ENCODE results near the gene PPM1M.
A peak's percentile ranks its signal among the peaks of the same experiment; 100 is the strongest.
"Not testable (repeated sequence)": the region's sequence is repeated elsewhere in the genome, so short reads cannot be mapped to it uniquely, and the experiment has no call there.

The PPM1M gene

DNA sequence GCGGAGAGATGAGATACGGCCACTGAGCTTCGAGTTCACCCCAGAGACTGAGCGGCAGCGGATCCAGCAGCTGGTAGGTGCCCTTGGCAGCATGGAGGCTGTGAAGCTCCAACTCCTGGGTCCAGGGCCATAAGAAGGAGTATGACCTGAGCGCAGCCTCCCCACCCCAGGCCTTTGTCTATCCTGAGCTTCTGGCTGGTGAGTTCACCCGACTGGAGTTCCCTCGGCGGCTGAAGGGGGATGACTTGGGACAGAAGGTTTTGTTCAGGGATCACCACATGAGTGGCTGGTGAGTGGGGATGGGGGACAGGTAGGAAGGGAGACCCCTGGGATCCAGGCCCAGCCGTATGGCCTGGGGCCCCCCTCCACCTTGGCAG is 2.6 kb downstream of the PPM1M start:
- no peak for DNase-seq

DNA sequence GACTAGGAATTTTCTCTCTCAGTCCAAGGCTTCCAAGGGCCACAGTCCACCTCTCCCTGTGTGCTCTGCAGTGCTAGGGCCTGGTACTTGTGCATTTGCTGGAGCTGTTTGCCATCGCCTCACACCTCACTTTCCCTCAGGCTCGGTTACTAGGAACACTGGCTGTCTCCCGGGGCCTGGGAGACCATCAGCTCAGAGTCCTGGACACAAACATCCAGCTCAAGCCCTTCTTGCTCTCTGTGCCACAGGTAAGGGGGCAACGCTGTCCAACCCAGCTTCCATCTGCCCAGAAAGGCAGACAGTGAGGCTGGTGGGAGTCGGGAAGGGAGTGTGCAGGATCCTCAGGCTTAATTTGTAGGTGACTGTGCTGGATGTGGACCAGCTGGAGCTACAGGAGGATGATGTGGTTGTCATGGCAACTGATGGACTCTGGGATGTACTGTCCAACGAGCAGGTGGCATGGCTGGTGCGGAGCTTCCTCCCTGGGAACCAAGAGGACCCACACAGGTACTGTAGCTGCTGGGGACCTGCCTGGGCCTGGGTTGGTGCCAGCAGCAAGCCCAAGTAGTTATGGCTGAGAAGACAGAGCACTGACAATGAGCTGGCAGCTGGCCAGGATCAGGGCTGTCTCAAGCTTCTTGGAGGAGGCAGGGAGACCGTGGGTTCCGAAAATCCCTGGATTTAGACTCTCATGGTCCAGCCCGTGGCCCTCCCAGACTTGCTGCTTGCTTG is 3.4 kb downstream of the PPM1M start:
- DNase-seq, result no peak

DNA sequence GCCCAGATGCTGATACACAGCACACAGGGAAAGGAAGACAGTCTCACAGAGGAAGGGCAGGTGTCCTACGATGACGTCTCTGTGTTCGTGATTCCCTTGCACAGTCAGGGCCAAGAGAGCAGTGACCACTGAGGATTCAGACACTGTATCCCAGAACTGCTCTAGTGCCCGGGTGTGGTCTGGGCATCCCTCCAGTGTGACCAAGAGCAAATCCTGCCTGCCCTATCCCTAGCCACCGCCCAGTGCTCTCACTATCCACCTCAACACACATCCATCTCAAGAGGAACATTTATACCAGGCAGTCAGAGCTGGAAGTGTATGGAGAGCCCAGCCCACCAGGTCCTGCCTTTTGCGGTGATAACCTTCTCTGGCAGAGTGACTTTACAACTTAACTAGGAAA is 4.1 kb downstream of the PPM1M start:
- no peak for DNase-seq

DNA sequence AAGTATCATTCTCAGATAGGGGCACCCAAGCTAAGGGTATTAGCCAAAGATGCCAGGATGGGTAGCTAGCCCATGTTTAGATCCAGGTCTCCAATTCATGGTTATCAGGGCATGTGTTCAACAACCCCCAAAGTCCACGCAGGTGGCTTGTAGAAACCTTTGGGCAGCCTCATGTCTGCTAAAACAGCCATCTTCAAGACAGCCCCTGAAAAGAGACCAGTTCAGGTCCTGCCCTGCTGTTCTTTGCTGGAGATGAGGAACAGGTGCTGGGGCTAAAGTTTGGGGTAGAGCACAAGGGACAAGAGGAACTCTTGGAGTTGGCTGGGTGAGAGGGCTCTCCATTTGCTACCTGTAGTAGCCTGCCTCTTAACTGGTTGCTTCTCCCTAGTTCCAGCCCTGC is 4.6 kb downstream of the PPM1M start:
- no peak for DNase-seq

DNA sequence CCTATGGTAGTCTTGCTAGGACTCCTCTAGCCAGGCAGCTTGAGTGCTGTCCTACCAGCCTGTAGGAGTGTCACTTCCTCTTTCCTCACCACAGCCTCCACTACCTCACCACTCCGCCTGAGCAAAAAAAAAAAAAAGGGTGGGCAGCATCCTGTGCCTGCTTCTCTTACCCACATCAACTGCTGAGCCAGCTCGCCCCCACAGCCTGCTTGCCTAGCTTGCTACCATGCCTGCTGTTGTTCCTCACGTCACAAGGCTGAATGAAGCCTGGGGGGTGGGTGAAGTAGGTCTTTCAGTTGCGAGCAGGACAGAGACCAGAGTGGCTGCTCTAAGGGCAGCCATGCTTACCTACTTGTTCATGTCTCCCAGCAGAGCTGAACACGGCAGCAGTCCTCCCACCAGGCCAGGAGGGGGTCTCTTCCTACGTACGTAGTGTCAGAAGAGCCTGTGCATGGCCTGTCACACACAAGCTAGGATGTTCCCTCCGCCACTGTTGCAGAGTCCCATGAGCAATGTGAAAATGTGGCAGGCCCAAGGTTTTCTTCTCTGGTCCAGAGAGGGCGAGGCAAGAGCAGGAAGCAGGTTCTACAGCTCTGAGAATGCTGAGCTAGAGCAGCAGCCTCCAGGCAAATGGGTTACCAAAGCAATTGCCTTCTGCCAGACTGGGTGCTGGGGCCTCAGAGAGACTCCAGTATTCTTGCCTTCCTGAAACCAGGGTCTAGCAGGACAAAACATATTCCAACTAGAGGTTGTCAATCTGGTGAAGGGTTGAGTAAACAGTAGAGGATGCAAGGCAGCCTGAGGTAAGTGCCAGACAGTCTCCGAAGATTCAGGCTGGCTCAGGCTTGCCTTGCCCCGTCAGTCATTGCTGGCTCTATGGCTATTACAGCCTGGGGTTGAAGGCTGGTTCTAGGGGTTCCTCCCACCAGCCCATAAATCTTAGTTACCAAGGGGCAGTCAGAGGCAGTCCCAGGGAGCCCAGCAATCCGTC is 8.1 kb downstream of the PPM1M start:
- DNase-seq, result no peak

DNA sequence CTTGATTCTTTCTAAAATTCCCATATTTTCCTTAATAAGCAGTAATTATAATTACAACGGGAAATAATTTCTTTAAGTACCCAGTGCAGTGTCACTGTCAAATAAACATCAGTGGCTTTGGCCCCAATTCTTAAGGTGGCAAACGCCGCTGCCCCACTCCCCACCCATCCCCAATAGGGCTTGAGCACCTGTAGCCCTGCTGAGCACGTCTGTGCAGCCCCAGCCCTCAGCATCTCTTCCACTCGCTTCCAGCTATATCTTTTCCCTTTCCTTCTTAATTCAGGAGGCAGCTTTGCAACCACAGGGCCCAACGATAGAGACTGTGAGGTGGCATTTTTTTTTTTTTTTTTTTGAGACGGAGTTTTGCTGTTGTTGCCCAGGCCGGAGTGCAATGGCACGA is 9.0 kb downstream of the PPM1M start:
- DNase-seq, result no peak

DNA sequence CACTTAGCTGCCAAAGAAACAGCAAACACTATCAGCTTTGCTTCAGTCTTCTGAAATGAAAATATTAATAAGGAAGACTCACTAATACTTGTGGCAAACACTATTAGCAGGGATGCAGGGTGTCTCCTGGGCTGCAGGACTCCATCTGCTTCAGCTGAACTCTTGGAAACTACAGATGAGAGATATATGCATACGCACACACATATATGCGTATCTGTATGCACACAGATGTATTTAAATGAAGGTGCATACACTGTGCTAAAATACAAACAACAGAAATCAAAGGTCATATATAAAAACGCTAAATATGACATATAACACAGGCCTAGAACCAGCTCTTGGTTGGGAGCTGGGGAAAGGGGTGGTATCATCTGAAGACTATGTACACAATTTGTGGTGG is 10.6 kb downstream of the PPM1M start:
- no peak for DNase-seq

DNA sequence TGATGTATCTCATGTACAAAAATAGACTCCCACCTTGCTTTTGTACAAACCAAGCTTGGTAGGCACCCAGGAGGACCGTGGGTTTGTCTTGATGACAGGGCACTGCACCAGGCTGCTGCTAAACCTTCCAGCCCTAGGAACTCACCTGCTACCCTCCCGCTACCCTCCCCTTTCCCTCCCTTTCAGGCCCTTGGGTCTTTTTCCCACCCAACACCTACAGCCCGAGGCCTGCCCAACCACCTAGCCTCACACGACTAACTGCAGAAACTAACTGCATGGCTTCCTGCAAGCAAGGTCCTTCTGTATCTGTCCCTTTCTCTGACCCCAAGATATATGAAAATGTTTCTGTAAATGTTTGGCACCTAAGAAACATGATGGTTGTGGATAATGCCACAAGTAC is 11.1 kb downstream of the PPM1M start:
- no peak for DNase-seq

DNA sequence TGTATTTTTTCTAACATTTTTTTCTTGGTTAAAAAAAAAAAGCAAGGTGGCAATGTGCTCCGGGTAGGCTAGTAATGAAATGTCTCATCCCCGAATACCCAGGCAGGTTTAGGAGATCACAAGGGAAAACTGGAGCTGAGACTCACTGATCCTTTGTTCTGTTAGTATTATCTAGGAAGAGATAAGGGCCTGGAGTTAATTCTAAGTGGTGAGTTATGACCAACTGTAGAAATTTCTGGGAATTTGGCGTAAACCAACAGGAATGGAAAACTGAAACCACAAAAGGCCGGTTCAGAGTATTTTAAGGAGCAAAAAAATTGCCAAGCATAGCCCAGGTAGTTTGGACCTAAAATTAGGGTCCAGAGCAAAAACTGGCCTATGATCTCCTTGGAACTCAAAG is 12.4 kb downstream of the PPM1M start:
- DNase-seq, result no peak

DNA sequence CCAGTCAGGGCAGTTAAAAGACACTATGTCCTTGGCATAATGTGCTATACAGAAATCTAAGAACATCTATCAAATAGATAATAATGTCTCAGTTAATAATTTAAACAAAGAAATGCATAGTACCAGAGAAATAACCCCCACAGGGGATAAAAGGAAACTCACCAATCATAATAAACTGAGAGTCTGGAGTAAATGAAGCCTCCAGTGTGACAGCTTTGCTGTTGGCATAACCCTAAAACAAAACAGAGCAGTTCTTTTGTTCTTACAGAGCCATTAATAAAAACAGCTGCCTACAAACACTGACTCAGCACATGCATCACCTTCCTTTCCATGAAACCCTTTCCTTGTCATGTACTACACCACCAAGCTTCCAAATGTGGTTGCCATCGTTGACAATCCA is 13.5 kb downstream of the PPM1M start:
- DNase-seq, result no peak

DNA sequence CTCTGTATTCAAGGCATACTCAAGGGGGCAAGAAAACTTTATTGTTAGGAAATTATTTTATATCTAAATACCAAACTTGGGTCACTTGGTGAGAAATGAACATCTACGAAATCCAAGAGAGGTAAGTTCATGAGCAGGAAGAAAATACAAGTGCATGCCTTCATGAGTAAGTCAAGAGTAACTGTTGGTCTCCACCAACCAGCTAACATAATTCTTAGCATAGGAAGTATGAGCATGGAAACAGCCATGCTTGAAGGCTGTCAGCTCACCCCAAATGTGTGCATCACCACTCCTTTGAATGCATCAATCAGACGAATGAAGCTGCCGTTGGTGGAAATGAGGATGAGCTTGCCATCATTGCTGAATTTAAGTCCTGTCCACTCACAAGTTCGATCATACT is 13.9 kb downstream of the PPM1M start:
- DNase-seq, result no peak

DNA sequence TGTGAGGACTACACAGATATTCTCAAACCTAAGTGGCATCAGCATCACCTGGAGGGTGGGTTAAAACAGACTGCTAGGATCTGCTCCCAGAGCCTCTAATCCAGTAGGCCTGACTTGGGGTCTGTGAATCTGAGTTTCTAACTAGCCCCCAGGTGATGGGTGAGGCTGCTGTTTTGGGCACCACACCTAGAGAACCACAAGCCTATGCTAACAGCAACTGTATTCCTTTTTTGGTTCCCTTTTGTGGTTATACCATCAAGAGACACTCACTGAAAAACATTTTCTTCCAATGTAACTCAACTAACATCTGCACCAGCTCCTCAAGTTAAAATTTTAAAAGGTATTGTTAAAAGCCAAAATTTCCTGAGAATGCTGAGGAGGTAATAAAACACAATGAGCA is 16.9 kb downstream of the PPM1M start:
- DNase-seq, result no peak

DNA sequence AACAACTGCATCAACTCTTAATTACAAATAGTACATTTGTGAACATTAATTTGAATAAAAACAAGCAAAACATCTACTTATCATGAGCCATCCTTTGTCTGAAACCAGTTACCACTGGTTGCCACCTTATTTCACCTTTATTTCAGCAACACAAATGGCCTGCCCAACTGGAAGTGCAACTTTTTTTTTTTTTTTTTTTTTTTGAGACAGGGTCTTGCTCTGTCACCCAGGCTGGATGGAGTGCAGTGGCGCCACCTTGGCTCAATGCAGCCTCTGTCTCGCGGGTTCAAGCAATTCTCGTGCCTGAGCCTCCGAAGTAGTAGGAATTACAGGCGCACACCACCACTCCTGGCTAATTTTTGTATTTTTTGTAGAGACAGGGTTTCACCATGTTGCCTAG is 19.8 kb downstream of the PPM1M start:
- no peak for DNase-seq

DNA sequence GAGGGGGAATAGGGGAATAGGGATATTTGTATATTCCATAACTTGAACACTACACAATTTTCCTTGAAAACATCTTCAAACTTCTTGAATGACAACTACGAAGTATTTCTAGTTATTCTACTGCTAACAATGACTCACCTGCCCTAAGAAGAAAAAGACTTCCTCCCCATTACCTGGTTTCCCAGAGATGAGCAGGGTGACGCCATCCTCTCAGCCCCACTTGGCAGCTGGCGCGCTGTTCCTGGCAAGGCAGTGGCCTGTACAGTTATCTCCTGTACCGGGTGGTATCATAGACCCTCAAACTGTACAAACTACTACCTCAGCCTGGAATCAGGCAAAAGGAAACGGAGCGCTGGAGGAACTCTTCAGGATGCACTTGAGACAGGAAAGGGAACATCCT is 22.5 kb downstream of the PPM1M start:
- DNase-seq, result no peak

DNA sequence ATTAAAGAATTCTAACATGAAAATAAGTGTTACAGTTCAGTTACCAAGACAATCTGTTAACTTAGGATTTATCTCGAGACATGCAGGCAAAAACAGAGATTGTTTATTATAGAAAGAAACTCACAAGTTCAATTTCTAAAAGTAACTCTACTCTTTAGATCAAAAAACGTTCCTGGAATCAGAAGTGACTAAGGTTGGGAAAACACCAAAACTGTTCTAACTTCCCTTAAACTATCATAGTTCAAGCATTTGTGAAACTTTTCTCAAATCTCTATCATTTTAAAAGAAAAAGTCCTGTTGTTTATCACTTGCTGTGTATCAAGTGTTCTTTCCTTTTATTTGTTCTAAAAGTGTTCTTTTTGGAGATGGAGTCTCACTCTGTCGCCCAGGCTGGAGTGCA is 24.2 kb downstream of the PPM1M start:
- no peak for DNase-seq

DNA sequence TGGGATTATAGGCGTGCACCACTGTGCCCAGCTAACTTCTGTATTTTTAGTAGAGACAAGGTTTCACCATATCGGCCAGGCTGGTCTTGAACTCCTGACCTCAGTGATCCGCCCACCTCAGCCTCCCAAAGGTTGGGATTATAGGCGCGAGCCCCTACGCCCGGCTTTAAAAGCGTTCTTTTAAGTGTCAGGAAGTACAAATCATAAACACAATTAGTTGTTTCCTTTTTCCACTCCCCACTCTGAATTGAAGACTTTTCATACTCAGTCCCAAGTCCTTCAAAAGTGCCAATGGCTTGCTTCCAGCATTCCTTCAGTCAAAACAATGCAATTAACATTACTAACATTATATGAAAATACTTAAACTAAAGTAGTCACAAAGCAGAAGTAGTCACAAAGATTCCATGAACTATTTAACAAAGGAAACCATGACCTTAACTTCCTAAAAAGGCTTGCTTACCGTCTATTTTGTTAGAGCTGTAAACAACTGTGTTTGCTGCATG is 24.7 kb downstream of the PPM1M start:
- no peak for DNase-seq

DNA sequence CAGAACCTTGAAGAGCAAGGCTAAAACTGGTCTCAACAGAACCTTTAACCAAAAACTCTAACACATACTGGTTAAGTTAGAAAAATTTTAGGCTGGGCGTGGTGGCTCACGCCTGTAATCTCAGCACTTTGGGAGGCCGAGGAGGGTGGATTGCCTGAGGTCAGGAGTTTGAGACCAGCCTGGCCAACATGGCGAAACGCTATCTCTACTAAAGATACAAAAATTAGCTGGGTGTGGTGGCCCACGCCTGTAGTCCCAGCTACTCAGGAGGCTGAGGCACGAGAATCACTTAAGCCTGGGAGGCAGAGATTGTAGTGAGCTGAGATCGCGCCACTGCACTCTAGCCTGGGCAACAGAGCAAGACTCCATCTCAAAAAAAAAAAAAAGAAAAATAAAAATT is 26.6 kb downstream of the PPM1M start:
- DNase-seq, result not testable (repeated sequence)

DNA sequence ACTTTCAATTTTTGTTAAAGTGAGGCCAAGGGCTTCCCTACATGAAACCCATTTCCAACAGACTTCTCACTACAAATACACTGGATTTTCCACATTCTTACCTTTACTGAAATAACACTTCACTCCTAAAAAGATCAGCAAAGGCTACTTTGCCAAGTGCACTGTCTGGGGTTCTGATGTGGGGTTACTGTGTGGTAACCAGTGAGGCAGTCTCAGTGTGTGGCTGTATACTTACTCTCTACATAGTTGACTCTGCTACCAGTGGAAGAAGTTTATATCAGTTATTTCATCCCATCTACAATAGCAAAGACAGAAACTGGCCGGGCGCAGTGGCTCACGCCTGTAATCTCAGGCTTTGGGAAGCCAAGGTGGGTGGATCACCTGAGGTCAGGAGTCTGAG is 27.3 kb downstream of the PPM1M start:
- no peak for DNase-seq

DNA sequence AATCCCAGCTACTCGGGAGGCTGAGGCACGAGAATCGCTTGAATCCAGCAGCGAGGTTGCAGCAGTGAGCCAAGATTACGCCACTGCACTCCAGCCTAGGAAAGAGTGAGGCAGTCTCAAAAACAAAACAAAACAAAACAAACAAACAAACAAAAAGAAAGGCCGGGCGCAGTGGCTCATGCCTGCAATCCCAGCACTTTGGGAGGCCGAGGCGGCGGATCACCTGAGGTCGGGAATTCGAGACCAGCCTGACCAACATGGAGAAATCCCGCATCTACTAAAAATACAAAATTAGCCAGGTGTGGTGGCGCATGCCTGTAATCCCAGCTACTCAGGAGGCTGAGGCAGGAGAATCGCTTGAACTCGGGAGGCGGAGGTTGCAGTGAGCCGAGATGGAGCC is 29.2 kb downstream of the PPM1M start:
- DNase-seq, result not testable (repeated sequence)

DNA sequence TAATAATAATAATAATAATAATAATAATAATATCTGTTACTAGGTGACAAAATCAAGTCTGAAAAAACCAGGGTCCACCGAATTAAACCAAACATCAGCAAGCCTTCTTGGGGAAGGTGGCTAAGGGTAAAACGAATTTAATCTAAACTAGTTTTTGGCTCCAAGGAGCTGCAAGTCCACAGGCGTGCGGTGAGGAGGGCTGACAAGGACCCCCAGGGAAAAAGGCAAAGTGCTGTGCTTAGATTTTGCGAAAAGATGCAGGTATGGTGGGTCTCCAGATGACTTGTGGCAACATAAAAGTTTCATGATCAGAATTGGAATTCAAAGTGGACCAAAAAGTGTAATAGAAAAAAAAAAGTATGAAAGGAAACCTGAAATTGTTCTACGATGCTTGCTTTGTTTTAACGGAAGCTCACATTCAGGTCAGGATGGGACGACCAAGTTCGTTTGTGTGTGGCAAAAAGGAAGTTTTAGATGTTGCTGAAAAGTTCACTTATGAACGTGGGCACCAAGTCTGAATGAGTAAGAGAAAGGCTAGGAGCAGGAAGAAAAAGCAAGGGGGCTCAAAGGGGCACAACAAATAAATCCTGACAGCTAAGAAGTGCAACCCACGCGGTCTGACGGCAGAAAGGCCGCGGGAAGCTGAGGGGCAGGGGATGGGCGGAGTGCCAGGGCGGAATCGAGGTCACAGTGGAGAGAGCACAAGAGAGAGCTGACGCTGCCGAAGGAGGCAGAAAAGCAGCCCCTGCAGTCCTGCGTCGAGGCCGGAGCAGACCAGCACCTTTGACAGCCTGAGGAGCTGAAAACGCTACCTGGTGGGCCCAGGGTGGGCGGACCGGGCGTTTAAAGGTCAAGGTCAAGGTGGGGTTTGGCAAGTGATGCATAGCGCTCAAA is 31.8 kb downstream of the PPM1M start:
- DNase-seq, result no peak

DNA sequence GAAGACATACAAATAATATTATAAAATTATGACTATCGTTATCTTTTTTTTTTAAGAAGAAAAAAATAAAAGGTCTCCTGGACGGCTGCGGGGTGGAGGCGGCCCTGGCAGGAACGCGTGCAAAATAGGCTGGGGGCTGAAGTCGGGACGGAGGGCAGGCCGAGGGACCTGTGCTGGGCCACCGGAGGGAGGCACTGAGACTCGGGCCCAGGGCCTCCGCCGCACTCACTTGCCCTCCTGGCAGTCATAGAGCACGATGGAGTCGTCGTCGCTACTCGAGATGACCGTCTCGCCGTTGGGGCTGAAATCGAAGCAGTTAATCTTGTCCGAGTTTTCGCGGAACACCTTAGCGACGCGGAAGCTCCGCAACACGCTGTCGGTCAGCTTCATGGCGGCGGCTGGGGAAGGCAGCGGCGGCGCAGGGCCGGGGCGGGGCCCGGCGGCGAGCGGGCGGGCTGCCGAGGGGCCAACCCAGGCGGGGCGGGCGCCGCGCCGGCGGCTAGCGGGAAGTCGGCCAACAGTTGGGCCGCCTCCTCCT is 32.5 kb downstream of the PPM1M start:
- no peak for DNase-seq

DNA sequence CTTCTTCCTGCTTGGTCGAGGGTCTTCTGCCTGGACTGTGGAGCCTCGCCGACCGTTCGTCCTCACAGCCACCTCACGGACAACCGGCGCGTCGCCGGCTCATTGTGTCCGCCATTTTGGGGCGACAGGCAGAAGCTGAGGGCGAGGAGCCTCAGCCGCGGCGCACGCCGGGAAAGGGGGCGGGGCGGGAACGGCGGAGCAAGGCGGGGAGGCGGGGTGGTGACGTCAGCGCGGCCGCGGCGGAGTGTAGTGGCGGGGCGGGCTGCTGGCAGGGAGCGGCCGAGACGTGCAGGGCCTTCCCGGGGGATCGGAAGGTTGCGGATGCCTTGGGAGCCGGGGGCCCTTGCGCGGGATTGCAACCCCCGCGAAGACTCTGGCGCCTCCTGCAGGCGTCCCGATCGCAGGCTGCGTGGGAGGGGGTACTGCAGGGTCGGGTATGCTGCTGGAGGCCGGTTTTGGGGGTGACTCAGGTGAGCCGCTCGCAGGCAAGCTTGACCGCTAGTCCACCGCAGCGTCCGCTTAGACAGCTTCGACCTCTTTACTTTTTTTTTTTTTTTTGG is 33.0 kb downstream of the PPM1M start, which contains the start of gene WDR82:
TSS of gene WDR82 (minus strand) at position 140 of the 560 bp plus-strand sequence. CDS start 288 bp downstream, outside the sequence.
- peak; percentile 31 for DNase-seq
